ENCODE results near the gene KIFC3. TPM values are rescaled to one million over a fixed set of nuclear protein-coding genes. Genes with fewer than 3 reads are reported as not detected.
"Not testable (repeated sequence)": the region's sequence is repeated elsewhere in the genome, so short reads cannot be mapped to it uniquely, and the experiment has no call there.

The KIFC3 gene
- total RNA-seq, 1 donor from 2014 or later, result 36.8 TPM

GRCh38 chr16:57748596-57748995, 53.7 kb downstream of the KIFC3 start:
- Histone ChIP-seq H3K27me3 (no peaks in the 10 kb centered on the region), H3K4me1 (no peaks in the 10 kb centered on the region), H3K9me3 (no peaks in the 10 kb centered on the region), H3K27ac (no peak overlapping the region), H3K36me3 (peaks cover 0 to 7% of the 10 kb centered on the region in 2 donors), H3K4me3 (no peak overlapping the region)
- no peak for DNase-seq (ENCODE audit: extremely low spot score in 2 of 2)
- no peak for TF ChIP-seq CTCF (IDR thresholded peaks at IDR 0.05)
- no peak for TF ChIP-seq POLR2AphosphoS5 (IDR thresholded peaks at IDR 0.05; ENCODE audit: insufficient read depth in 1 of 2, low read depth in 1 of 2)
- no peak for TF ChIP-seq POLR2A (IDR thresholded peaks at IDR 0.05)
- intact Hi-C loops (cut with DNase I), result no loop called here

DNA sequence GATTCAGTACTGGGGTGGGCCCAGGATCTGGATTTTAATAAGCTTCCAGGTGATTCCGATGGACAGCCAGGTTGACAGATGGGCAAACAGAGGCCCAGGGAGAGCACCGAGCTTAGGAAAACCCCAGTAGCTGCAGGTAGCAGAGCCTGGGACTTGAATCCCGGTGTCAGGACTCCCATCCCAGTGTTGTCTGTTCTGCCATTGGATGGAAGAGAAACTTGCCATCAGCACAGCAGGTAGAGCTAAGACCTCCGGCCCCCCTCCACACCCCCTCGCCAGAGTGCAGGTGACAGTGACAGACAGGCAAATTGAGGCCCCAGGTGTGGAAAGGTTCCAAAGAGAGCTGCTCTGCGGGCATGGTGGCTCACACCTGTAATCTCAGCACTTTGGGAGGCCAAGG, 54.3 kb downstream of the KIFC3 start:
- TF ChIP-seq POLR2AphosphoS5 (IDR thresholded peaks at IDR 0.05; ENCODE audit: insufficient read depth in 1 of 2, low read depth in 1 of 2) (no peak), CTCF (IDR thresholded peaks at IDR 0.05) (no peak), POLR2A (IDR thresholded peaks at IDR 0.05) (no peak)
- Histone ChIP-seq H3K36me3 (peaks cover 0 to 7% of the 10 kb centered on the region in 2 donors), H3K4me1 (no peaks in the 10 kb centered on the region), H3K27ac (no peak overlapping the region), H3K4me3 (no peak overlapping the region), H3K9me3 (no peaks in the 10 kb centered on the region), H3K27me3 (no peaks in the 10 kb centered on the region)
- intact Hi-C loops (cut with DNase I), result no loop called here
- DNase-seq (ENCODE audit: extremely low spot score in 2 of 2), result no peak

GRCh38 chr16:57747496-57747895, 54.8 kb downstream of the KIFC3 start:
- peaks cover 0 to 7% of the 10 kb centered on the region in 2 donors for H3K36me3 ChIP-seq

DNA sequence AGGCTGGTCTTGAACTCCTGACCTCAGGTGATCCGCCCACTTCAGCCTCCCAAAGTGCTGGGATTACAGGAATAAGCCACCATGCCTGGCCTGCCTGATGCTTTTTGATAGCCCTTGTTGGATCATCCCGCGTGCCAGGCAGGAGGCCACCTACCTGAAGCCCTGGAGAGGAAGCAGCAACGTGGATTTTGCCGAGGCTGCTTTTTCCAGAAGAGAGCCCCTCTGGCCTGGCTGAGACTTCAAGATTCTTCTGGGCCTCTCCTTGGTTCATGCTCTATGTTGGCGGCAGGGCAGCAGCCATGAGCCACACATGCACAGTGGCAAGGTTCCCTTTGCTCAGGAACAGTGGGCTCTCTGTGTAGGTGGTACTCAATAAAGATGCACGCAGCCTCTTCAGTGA, 55.2 kb downstream of the KIFC3 start:
- TF ChIP-seq POLR2AphosphoS5 (IDR thresholded peaks at IDR 0.05; ENCODE audit: insufficient read depth in 1 of 2, low read depth in 1 of 2) (no peak), POLR2A (IDR thresholded peaks at IDR 0.05) (no peak), CTCF (IDR thresholded peaks at IDR 0.05) (no peak)
- no peaks in the 10 kb centered on the region for H3K9me3 ChIP-seq
- intact Hi-C loops (cut with DNase I), result no loop called here
- H3K4me3 ChIP-seq, result no peak overlapping the region
- no peak for DNase-seq (ENCODE audit: extremely low spot score in 2 of 2)
- peaks cover under 1% of the 10 kb centered on the region for H3K4me1 ChIP-seq
- H3K27ac ChIP-seq, result no peak overlapping the region
- no peaks in the 10 kb centered on the region for H3K27me3 ChIP-seq
- peaks cover 0 to 7% of the 10 kb centered on the region in 2 donors for H3K36me3 ChIP-seq

More at GRCh38 chr16:57747496-57747895, 54.8 kb downstream of the KIFC3 start:
- intact Hi-C loops (cut with DNase I), result no loop called here
- DNase-seq (ENCODE audit: extremely low spot score in 2 of 2), result no peak
- H3K4me3 ChIP-seq, result no peak overlapping the region
- no peak overlapping the region for H3K27ac ChIP-seq
- no peaks in the 10 kb centered on the region for H3K9me3 ChIP-seq
- H3K27me3 ChIP-seq, result no peaks in the 10 kb centered on the region
- H3K4me1 ChIP-seq, result no peaks in the 10 kb centered on the region
- no peak for TF ChIP-seq POLR2A (IDR thresholded peaks at IDR 0.05)
- no peak for TF ChIP-seq CTCF (IDR thresholded peaks at IDR 0.05)
- no peak for TF ChIP-seq POLR2AphosphoS5 (IDR thresholded peaks at IDR 0.05; ENCODE audit: insufficient read depth in 1 of 2, low read depth in 1 of 2)

- intact Hi-C loops (cut with DNase I); H3K27ac ChIP-seq; H3K27me3 ChIP-seq; H3K36me3 ChIP-seq; H3K4me3 ChIP-seq; H3K9me3 ChIP-seq; H3K4me1 ChIP-seq; DNase-seq (ENCODE audit: extremely low spot score in 2 of 2): not testable (repeated sequence)
Measured at GRCh38 chr16:57746316-57746715, 56.0 kb downstream of the KIFC3 start.

DNA sequence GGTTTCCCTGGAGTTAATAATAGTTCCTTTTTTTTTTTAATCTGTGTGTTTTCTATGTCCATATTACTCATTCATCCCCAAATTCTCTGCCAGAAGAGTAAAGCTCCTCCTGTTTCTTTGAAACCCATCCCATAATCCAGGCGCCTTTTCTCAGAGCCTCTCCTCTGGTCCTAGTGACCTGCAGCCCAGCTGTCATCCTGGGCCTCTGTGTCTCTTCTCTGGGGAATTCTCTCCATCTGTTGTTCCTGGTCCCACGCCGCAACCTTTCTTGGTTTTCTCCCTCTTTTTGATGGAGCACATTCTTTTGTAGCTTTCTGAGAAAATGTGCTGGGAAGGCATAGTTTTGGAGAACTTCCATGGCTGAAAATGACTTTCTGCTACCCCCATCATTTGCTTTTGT, 56.5 kb downstream of the KIFC3 start:
- Histone ChIP-seq H3K9me3 (no peaks in the 10 kb centered on the region), H3K4me1 (peaks cover 5% of the 10 kb centered on the region), H3K27me3 (no peaks in the 10 kb centered on the region), H3K27ac (no peak overlapping the region), H3K4me3 (no peak overlapping the region), H3K36me3 (peaks cover 0 to 7% of the 10 kb centered on the region in 2 donors)
- DNase-seq (ENCODE audit: extremely low spot score in 2 of 2), result no peak
- intact Hi-C loops (cut with DNase I), result no loop called here
- no peak for TF ChIP-seq POLR2A (IDR thresholded peaks at IDR 0.05)
- TF ChIP-seq CTCF (IDR thresholded peaks at IDR 0.05), result no peak
- no peak for TF ChIP-seq POLR2AphosphoS5 (IDR thresholded peaks at IDR 0.05; ENCODE audit: insufficient read depth in 1 of 2, low read depth in 1 of 2)

All from vagina (tissue), 2 donors.